22Rv1 (cell line): ENCODE results near the gene KMT5C.

Experiments used
- CTCF ChIP-seq: fragments of 450-650 bp; IDR thresholded peaks from 2 replicates; pipeline ENCODE4 v1.5.1; 2017; ENCODE audit warnings: mild to moderate bottlenecking
- ZFX ChIP-seq: fragments of 450-650 bp; IDR thresholded peaks from 2 replicates; pipeline ENCODE4 v1.6.1; 2017; ENCODE audit warnings: antibody characterized with exemption, borderline replicate concordance

- TF ChIP-seq CTCF = no peak
- no peak for TF ChIP-seq ZFX
Measured at GRCh38 chr19:55365245-55365644, 25.6 kb downstream of the KMT5C start.
